HEK293 (cell line): Measurements from ENCODE around the gene ABCA5.

Experiments
- CTCF ChIA-PET: fragments of 350-600 bp; formaldehyde crosslinking; extraction: SDS; loops from one replicate; lab custom pipeline; 2021; ENCODE audit warnings: antibody characterized with exemption; lab: Yijun Ruan, JAX
- POLR2A ChIA-PET: fragments of 300-600 bp; formaldehyde crosslinking; extraction: SDS; loops from one replicate; lab custom pipeline; 2020; ENCODE audit warnings: antibody characterized with exemption, inconsistent platforms; lab: Yijun Ruan, JAX
- H3K27ac ChIP-seq: fragments of 200-500 bp; sonication (Bioruptor generic); 2 replicates; pipeline ENCODE4 v1.5.1; 2014; ENCODE audit warnings: low read depth, low read length, control low read depth, inconsistent platforms; ENCODE audit errors: extremely low read depth
- H3K36me3 ChIP-seq, 2 experiments: fragments of 200-500 bp in 1 of 2; sonication (Bioruptor generic) in 1 of 2; 1 replicate in 1 of 2; 2 replicates in 1 of 2; pipeline ENCODE4 v1.5.1; 2014 to 2017; ENCODE audit warnings: inconsistent platforms in 2 of 2, low read length in 2 of 2; ENCODE audit not compliant: control insufficient read depth in 2 of 2, insufficient read depth in 1 of 2
- H3K4me1 ChIP-seq: fragments of 200-500 bp; sonication (Bioruptor generic); 2 replicates; pipeline ENCODE4 v1.5.1; 2014; ENCODE audit warnings: mild to moderate bottlenecking, low read length, inconsistent platforms; ENCODE audit not compliant: control insufficient read depth, insufficient read depth
- H3K4me3 ChIP-seq: 2 replicates; pipeline ENCODE4 v1.5.1; 2011; ENCODE audit warnings: low read depth, mild to moderate bottlenecking, control low read depth, low read length, moderate library complexity
- H3K9me3 ChIP-seq: fragments of 200-500 bp; sonication (Bioruptor generic); 2 replicates; pipeline ENCODE4 v1.5.1; 2014; ENCODE audit warnings: low read depth, low read length, inconsistent platforms; ENCODE audit not compliant: control insufficient read depth, insufficient read depth
- BCL11A ChIP-seq: fragments of 450-650 bp; formaldehyde crosslinking; IDR thresholded peaks from 2 replicates; pipeline ENCODE4 v1.5.1; 2016; ENCODE audit warnings: low read depth, missing biosample characterization, missing genetic modification characterization
- PRDM6 ChIP-seq: fragments of 450-650 bp; formaldehyde crosslinking; IDR thresholded peaks from 2 replicates; pipeline ENCODE4 v1.5.1; 2017; ENCODE audit warnings: missing biosample characterization, missing genetic modification characterization
- SP7 ChIP-seq: fragments of 450-650 bp; formaldehyde crosslinking; IDR thresholded peaks from 2 replicates; pipeline ENCODE4 v1.5.1; 2016; ENCODE audit warnings: missing biosample characterization, missing genetic modification characterization
- TCF7L2 ChIP-seq: IDR thresholded peaks from 2 replicates; pipeline ENCODE4 v1.6.1; 2011; ENCODE audit warnings: low read depth, mild to moderate bottlenecking, inconsistent platforms, low read length, moderate library complexity, borderline replicate concordance
- ZNF121 ChIP-seq: fragments of 450-650 bp; formaldehyde crosslinking; IDR thresholded peaks from 2 replicates; pipeline ENCODE4 v1.5.1; 2016; ENCODE audit warnings: missing biosample characterization, missing genetic modification characterization
- ZNF18 ChIP-seq: fragments of 450-650 bp; formaldehyde crosslinking; IDR thresholded peaks from 2 replicates; pipeline ENCODE4 v1.5.1; 2016; ENCODE audit warnings: missing biosample characterization, missing genetic modification characterization
- ZNF211 ChIP-seq: fragments of 450-650 bp; formaldehyde crosslinking; IDR thresholded peaks from 2 replicates; pipeline ENCODE4 v1.5.1; 2016; ENCODE audit warnings: low read depth, missing biosample characterization, missing genetic modification characterization
- ZNF280C ChIP-seq: fragments of 450-650 bp; formaldehyde crosslinking; IDR thresholded peaks from 2 replicates; pipeline ENCODE4 v1.5.1; 2016; ENCODE audit warnings: missing biosample characterization, missing genetic modification characterization
- ZNF433 ChIP-seq: fragments of 450-650 bp; formaldehyde crosslinking; IDR thresholded peaks from 2 replicates; pipeline ENCODE4 v1.5.1; 2016; ENCODE audit warnings: missing biosample characterization, missing genetic modification characterization, low read depth
- ZNF571 ChIP-seq: fragments of 450-650 bp; formaldehyde crosslinking; IDR thresholded peaks from 2 replicates; pipeline ENCODE4 v1.5.0; 2017; ENCODE audit warnings: missing biosample characterization, missing genetic modification characterization
- ZNF670 ChIP-seq: fragments of 450-650 bp; formaldehyde crosslinking; IDR thresholded peaks from 2 replicates; pipeline ENCODE4 v1.5.1; 2016; ENCODE audit warnings: missing biosample characterization, missing genetic modification characterization, low read depth
- ZNF776 ChIP-seq: fragments of 450-650 bp; formaldehyde crosslinking; IDR thresholded peaks from 2 replicates; pipeline ENCODE4 v1.5.0; 2017; ENCODE audit warnings: missing biosample characterization, missing genetic modification characterization, borderline replicate concordance
- ZNF791 ChIP-seq: fragments of 450-650 bp; formaldehyde crosslinking; IDR thresholded peaks from 2 replicates; pipeline ENCODE4 v1.5.1; 2016; ENCODE audit warnings: missing biosample characterization, missing genetic modification characterization
- TF ChIP-seq, protein P1 (sequence below): fragments of 450-650 bp; formaldehyde crosslinking; IDR thresholded peaks from 2 replicates; pipeline ENCODE4 v1.5.1; 2016; ENCODE audit warnings: missing biosample characterization, missing genetic modification characterization

The ABCA5 gene

GRCh38 chr17:69339937-69340336 lies 13.0 kb upstream of the ABCA5 start:
- POLR2A ChIA-PET: no interaction called here
- TF ChIP-seq ZNF433 (tag by site-specific recombination): no peak
- peak; percentile 37; the same call in 1 of the 2 replicates for TF ChIP-seq PRDM6 (tag by site-specific recombination)
- no peak for TF ChIP-seq ZNF776
- TF ChIP-seq, all 188 proteins: peak for 1
- CTCF ChIA-PET: interaction anchor here (0.7 to 1.1 kb wide), 2 partner anchors 17 to 55 kb away, joined by 3 read pairs; no protein-coding TSS in a partner anchor

GRCh38 chr17:69336996-69337395 lies 10.1 kb upstream of the ABCA5 start:
- Histone ChIP-seq H3K27ac (no peak overlapping the region), H3K4me1 (no peaks in the 10 kb centered on the region), H3K36me3 (no peaks in the 10 kb centered on the region), H3K4me3 (no peak overlapping the region), H3K9me3 (no peaks in the 10 kb centered on the region; the same call in 1 of the 2 replicates)
- ChIA-PET CTCF (interaction anchor here (0.7 to 1.1 kb wide), 3 partner anchors 15 to 458 kb away, joined by 3 to 4 read pairs (median 4); no protein-coding TSS in a partner anchor), POLR2A (interaction anchor here (2.7 kb wide), 1 partner anchor 10 kb away, joined by 7 read pairs; the partner anchor contains the start of gene ABCA5)
- TF ChIP-seq ZNF670 (tag by site-specific recombination): no peak
- TF ChIP-seq ZNF211 (tag by site-specific recombination): no peak
- TF ChIP-seq ZNF571: no peak
- no peak for TF ChIP-seq ZNF791
- no peak for TF ChIP-seq ZNF18 (tag by site-specific recombination)
- TF ChIP-seq TCF7L2: no peak
- TF ChIP-seq ZNF280C: no peak

More at GRCh38 chr17:69339937-69340336, 13.0 kb upstream of the ABCA5 start:
- Histone ChIP-seq H3K9me3 (no peaks in the 10 kb centered on the region; the same call in 1 of the 2 replicates), H3K36me3 (no peaks in the 10 kb centered on the region), H3K4me3 (no peak overlapping the region), H3K4me1 (no peaks in the 10 kb centered on the region), H3K27ac (no peak overlapping the region)

DNA sequence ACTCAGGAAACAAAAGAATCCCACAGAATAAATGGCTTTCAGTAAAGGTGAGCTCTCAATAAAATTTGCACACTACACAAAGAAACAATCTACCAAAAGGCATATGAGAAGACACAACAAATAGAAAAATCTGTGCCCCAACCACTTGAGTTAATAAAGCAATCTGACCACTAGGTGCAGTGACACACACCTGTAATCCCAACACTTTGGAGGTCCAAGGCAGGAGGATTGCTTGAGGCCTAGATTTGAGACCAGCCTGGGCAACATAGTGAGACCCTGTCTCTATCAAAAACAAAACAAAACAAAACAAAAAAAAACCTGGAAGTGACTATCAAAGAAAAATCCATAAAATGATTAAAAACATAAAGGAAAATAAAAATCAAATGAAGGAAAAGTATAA lies 9.6 kb upstream of the ABCA5 start:
- CTCF ChIA-PET: interaction anchor here (0.5 to 4.3 kb wide), 8 partner anchors 10 to 458 kb away, joined by 3 to 31 read pairs (median 4); partner anchors contain the start of gene ABCA5
- POLR2A ChIA-PET: interaction anchor here (2.7 kb wide), 1 partner anchor 10 kb away, joined by 7 read pairs; the partner anchor contains the start of gene ABCA5
- Histone ChIP-seq H3K4me1 (no peaks in the 10 kb centered on the region), H3K4me3 (no peak overlapping the region), H3K36me3 (no peaks in the 10 kb centered on the region), H3K9me3 (no peaks in the 10 kb centered on the region; the same call in 1 of the 2 replicates), H3K27ac (no peak overlapping the region)
- TF ChIP-seq SP7 (tag by site-specific recombination) (no peak), ZNF121 (tag by site-specific recombination) (0 out of 2 replicates have a peak, but pooled peaks have one; percentile 29), BCL11A (no peak)
- TF ChIP-seq, protein P1, sequence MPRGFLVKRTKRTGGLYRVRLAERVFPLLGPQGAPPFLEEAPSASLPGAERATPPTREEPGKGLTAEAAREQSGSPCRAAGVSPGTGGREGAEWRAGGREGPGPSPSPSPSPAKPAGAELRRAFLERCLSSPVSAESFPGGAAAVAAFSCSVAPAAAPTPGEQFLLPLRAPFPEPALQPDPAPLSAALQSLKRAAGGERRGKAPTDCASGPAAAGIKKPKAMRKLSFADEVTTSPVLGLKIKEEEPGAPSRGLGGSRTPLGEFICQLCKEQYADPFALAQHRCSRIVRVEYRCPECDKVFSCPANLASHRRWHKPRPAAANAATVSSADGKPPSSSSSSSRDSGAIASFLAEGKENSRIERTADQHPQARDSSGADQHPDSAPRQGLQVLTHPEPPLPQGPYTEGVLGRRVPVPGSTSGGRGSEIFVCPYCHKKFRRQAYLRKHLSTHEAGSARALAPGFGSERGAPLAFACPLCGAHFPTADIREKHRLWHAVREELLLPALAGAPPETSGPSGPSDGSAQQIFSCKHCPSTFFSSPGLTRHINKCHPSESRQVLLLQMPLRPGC: no peak
